GM12801 (cell line): ENCODE data around the gene IFTAP.

Source experiments
- TF ChIP-seq, protein P1 (sequence below): IDR thresholded peaks from one replicate; pipeline ENCODE4 v1.5.1; 2011; ENCODE audit warnings: control low read depth; ENCODE audit not compliant: insufficient read length; ENCODE audit errors: extremely low read depth

The IFTAP gene

DNA sequence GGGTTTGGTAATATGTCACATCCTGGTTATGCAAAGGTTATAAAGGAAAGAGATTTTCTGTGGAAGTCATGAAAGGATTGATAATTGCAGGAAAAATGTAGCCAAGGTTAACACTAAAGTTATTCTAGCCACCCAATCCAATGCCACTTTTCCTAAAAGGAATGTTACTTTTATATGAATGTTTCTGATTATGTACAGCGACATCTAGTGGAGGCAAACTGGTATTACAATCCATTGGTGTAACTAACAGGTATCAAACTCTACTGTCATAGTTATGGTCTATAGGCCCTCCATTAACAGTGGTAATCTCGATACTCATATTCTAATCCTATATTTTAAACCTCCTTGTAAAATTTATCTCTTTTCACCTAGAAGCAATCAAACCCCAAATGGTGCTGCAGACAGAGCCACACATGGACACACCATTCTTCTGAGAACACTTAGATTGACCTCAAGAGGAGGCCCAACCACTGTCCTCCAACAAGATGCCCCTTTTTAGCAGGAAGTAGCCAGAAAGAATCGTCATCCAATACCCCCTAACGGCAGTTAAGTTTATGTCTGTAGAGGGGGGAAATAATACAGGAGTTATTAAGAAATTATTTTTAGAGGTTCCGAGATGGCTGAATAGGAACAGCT lies 78.6 kb downstream of the IFTAP start:
- TF ChIP-seq, protein P1, sequence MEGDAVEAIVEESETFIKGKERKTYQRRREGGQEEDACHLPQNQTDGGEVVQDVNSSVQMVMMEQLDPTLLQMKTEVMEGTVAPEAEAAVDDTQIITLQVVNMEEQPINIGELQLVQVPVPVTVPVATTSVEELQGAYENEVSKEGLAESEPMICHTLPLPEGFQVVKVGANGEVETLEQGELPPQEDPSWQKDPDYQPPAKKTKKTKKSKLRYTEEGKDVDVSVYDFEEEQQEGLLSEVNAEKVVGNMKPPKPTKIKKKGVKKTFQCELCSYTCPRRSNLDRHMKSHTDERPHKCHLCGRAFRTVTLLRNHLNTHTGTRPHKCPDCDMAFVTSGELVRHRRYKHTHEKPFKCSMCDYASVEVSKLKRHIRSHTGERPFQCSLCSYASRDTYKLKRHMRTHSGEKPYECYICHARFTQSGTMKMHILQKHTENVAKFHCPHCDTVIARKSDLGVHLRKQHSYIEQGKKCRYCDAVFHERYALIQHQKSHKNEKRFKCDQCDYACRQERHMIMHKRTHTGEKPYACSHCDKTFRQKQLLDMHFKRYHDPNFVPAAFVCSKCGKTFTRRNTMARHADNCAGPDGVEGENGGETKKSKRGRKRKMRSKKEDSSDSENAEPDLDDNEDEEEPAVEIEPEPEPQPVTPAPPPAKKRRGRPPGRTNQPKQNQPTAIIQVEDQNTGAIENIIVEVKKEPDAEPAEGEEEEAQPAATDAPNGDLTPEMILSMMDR: no peak

DNA sequence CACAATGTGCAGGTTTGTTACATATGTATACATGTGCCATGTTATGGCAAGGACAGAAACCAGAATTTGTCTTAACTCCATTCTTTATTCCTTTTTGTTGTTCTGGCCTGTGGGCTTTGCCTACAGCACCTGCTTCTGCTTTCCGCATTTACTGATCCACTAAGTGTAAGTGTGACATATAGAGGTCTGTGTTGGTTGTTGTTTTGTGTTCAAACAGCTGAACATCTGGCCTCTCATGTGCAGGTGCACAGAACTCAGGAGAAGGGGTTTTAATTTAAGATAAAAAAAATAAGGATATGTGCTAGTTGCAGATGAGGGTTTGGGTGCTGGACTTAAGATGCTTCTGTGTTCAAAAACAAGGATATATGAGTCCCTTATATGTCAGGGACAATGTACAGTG lies 89.5 kb downstream of the IFTAP start:
- TF ChIP-seq, protein P1: no peak

DNA sequence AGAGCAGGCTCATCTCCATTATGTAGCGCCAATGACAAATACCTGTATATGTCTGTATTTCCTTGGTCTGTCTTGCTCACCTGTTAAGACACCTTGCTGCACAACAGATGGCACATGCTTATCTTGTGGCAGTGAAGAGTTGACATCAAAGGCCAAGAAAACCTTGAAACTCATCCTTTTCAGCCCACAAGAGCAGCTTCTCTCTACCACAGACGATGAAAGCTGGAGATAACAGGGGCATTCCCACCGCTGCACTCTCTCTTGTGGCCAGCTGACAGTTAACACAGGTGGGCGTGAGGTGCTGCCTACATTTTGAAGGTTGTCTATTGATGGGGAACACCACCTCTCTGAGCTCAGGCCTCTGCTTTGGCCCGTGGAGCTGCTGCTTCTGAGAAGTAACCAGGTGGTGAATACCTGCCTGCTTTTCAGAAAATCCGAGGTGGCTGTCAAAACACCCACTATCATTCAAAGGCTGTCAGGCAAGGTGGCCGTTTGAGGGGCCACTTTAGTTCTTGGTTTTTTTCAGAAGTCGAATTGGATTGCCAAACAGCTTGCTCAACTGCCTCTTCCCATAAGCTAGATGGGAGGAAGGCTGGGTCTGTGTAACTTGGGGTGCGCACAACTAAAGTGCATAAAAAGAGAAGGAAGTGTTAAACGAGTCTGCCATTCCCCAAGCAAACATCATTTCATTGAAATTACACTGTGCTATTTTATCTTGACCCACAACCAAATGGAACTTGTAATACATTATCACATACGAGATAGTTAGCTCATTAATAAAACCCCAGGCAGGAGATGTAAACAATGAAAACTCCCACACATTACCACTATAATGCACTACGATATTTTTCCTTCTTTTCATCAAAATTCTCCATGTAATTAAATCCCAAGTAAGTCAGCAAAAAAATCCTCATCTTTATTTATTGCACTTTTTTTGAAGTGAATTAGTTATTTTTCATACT lies 90.8 kb downstream of the IFTAP start:
- TF ChIP-seq, protein P1: no peak

DNA sequence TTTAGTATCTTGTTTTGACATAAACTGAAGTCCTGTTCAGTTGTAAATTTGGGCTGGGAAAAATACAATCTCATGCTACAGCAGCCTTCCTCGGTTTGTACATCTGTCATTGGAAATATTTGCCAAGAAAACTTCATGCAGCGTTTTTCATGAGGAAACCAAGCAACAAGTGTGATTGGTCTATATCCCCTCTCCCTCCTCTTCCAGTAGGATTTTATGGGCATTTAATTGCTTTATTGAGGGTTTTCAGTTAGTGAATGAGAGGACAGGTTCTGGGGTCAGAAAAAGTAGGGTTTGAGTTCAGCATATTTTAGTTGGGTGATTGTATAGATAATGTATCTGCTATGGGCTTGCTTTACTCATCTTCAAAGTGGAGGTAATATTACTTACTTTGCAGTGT lies 93.8 kb downstream of the IFTAP start:
- TF ChIP-seq, protein P1: no peak

DNA sequence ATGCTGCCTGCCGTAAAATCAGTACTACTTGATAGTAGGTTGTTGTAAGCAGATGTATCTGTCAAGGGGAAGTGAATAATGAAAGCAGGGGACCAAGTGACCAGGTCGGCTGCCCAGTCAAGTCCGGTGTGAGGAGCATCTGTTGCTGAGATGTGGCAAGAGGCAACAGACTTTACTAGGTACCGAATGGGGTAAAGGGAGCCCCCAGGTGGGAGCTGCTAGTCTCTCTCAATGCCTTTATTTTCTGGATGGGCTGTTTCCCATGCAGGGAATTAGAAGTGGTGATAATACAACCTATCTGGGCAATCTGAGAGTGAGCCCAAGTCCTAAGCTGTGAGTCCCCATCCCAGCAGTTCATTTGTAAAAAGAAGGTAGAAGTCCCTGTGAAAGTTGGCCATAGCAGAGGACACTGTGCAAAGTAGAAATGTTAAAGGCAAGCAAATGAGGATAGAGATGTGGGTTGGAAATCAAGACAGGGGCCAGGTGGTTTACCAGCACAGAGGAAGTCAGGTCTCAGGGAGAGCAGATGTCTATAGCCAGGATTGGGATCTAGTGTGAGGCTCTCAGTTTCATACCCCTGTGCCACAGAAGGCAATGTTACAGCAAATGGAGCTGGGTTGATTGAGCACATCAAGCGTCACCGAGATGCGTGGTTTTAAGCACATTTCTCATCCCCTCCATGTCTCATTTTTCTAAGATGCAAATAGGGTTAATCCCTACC lies 94.4 kb downstream of the IFTAP start:
- TF ChIP-seq, protein P1: no peak

DNA sequence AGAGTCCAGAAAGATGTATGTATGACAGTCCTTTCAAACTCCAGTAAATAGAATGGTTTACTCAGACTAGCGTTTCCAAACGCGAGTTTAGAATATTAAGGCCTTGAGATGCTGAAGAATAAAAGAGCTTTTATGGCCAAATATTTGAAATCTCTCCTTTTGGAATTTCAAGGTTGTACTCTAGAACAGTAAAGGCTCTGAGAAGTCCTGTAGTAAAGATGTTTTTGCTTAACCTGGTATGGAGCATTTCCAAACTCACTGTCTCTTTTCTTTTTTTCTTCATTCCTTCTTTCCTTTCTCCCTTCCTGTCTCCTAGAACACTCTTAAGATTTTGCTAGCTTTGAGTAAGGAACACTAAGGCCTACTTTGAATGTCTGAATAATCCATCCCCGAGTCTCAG lies 95.1 kb downstream of the IFTAP start:
- TF ChIP-seq, protein P1: no peak

DNA sequence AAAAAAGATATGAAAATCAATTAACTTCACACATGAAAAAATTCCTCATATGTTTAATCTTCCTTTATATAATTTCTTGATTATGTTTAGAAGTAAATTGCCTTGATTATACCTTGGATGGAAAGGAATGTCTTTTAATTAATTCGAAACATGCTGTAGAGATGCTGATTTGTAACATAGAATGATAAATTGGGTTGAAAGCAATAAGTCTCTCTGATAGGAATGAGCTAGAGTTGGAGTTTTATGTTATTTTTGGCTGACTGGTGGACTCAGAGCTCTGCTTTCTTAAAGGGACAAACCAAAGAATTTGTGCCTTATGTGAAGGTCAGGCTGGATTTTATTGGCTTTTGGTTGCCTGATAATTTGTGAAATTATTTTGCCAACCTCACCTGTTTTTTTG lies 98.4 kb downstream of the IFTAP start:
- TF ChIP-seq, protein P1: no peak
